Fibroblast of gingiva (primary cell): ENCODE measurements around the gene SIGMAR1.
A peak's percentile ranks its signal among the peaks of the same experiment; 100 is the strongest.

ENCODE experiments used
- DNase-seq: peaks from one replicate; pipeline ENCODE4 v3.0.0-alpha.2; 2011; ENCODE audit warnings: low read depth

The SIGMAR1 gene

DNA sequence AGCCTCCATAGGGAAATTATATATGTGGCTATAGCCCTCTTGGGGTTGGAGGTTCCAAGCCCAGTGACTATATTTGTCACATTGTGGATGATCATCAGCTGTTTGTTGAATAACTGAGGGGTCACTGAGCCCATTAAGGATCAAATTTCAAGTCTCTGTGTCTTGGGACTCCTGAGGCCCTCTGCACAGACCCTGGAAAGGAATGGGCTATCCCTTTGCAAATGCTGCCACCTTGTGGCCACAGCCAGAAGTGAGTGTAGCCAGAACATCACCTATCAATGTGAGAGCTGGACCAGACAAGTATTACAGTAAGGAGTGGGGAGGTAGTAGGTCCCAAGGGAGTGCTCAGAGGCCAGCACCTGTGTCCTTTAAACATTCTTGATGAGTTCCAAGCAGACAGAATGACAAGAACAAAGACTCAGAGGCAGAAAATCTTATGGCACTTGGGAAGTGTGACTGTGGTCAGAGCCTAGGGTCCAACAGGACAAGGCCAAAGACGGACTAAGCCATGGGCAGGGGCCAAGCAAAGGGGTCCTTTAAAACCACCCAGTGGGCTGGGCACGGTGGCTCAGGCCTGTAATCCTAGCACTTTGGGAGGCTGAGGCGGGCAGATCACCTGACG, 33.9 kb downstream of the SIGMAR1 start:
- DNase-seq: peak; percentile 41

DNA sequence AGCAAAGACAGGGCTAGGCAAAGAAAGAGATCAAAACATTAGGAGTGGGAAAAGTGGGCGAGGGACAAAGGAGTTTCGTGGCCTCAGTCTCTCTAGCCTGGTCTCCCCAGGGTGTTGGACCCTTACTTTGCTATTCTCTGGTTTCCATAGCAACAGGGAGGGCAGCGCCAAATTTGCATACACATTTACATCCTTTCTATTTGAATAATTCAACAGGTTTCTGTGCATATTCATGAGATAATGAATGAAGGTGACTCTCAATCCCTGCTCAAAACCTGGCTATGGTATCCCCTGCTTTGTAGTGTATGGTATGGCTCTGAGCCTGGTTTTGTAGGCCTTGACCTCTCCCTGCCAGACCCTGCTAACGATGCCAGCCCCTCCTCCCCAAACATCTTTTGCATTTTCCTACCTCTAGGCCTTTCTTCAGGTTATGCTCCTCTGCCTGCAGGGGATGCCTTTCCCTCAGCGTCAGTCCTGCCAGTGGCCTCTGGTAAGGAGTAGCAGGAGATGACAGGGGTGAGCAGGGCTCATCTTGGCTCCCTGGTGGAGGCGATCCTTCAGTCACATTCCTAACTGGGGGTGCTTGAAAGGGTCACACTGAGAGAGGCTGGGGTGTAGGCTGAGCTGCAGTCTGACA, 35.5 kb downstream of the SIGMAR1 start:
- DNase-seq: no peak

DNA sequence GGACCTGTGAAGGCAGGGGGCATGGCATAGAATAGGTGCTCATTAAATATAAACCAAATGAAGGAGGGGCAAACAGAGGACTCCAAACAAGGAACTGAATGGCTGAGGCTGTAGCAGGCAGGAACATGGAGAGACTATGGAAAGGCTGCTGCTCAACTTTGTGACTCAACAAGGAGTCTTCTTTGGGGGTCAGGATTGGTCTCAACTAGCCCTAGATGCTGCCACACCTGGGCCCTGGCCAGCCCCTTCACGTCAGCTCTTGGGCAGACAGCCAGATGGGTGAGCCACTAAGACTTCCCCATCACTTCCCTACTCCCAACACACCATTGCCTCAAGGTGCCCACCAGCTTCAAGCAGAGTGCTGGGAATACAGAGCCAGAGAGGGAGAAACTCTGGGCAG, 36.7 kb downstream of the SIGMAR1 start:
- DNase-seq: no peak

DNA sequence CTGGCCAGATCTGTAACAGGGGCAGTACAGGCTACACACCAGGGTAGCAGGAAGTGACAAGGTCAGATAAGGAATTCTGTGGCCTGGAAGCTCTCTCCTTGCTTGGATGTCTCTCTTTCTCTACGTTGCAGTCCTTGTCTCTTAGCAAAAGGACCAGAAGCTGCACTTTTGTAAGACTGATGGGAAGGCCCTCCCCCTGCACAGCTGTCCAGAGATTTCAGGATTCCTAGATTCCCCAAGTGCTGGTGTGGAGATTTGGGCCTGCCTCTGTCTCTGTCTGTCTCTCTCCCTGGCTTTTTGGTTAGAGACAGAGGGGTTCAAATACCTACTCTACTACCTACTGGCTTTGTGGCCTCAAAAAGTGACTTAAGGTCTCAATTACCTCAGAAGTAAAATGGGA, 38.0 kb downstream of the SIGMAR1 start:
- no peak for DNase-seq

DNA sequence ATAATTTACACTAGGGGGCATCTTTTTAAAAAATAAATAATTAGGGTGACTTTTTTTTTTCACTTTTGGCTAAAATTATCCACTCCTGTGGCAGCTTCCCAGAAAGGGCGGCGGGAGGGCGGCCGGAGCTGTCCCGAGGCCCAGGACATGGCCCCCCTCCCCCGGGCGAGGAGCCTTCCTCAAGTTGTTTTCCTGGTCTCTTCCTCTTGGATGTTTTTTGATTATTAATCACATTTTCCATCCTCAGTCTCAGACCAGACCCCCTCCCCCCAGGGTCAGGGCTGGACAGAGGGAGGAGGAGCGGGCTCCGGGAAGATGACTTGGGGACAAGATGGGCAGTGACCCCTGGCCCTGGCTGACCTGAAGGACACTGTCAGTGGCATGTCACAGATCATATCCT, 43.4 kb downstream of the SIGMAR1 start:
- DNase-seq: no peak

DNA sequence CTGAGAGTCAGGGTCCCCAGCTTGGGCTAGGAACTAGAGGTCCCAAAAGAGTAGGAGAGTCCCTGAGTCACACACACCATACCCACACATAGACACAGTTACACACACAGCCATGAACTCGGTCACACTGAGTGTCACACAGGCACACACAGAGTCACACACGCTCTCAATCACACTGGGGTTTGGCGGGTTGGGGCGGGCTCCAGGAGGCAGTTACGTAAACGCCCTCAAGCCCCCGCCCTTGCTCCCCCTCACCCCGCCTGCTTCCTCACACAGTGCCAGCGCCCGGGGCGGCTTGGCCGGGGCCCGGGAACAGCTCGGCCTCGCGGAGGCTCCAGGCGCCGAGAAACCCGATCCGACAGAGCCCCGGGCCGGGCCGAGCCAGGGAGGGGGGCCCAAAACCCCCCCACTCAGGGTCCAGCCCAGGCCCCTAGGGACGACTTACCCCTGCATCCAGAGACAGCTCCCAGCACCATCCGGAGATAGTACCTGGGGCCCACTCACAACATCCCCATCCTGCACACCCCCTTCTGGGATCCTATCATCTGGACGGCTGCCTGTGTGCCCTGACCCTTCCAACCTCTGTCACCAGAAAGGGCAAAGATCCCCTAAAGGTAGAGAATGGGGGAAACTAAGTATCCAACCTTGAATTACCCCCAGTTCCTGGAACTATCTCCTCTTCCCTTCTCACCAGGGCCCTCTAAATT, 44.5 kb downstream of the SIGMAR1 start:
- peak; percentile 30 for DNase-seq

DNA sequence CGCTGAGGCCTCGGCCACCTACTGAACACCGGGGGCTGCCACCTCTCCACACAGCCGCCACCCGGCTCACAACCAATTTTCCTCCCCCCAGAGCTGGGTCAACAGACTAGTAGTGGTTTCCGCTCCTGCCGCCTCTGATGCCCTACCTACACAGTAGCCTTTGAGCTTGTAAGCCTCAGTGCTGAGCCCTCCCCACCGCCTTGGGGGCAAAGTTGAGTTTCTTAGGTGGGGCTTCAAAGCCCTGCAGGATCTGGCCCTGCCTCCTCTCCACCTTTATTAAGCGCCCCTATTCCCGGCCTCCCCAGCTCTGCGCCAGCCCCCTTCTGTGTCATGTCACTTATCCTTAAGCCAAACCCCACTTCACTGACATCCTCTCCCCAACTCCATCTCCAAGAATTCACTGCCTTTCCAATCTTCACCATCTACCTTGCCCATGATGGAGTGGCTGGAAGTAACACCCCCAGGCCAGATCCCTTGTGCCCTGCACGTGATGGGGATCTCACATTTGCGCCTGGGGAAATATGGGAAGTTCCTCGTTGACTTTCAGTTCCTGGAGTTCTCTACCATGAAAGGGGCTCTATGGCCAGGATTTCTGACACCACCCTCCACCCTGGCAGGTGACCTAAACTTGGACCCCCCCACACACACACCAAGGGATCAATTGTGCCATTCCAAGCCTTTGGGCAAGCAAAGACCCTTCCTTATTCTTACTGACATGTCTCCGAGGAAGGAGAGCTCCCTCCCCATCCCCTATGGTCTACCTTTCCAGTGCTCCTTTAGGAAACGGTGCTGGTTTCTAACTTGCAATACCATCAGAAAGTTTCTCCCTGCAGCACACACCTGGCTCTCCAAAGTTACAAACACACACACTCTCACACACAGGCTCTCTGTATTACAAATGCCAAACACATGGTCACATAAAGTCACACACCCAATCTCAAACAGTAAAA, 45.4 kb downstream of the SIGMAR1 start:
- DNase-seq: no peak

DNA sequence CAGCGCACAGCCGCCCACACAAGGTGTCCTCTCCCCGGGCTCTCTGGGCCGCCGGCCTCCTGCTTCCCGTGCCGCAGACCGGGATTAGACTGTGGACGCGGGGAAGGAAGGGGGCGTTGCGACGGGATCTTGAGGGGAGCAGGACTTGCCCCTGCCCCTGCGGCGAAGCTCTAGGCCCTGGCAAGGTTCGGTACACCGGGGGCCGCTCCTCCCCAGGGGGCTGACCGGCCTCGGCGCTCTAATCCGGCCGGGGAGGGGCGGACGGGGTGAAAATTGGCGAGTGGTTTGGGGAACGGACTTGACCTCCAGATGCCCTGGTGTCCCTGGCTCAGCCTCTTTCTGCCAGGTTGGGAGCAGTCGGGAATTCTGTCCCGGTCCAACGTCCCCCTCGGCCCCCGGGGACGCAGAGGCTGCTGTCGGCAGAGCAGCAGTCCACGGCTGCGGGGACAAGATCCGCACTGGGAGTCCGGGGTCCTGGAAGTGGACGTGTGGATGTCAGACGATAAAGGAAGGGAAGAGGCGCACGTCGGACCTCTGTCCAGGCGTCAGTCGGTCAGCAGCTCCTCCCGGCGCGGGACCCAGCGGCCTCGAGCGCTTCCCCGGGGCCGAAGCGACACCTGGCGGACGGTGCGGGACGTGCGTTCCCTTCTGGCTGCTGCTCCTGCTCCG, 46.2 kb downstream of the SIGMAR1 start:
- DNase-seq: peak; percentile 61

DNA sequence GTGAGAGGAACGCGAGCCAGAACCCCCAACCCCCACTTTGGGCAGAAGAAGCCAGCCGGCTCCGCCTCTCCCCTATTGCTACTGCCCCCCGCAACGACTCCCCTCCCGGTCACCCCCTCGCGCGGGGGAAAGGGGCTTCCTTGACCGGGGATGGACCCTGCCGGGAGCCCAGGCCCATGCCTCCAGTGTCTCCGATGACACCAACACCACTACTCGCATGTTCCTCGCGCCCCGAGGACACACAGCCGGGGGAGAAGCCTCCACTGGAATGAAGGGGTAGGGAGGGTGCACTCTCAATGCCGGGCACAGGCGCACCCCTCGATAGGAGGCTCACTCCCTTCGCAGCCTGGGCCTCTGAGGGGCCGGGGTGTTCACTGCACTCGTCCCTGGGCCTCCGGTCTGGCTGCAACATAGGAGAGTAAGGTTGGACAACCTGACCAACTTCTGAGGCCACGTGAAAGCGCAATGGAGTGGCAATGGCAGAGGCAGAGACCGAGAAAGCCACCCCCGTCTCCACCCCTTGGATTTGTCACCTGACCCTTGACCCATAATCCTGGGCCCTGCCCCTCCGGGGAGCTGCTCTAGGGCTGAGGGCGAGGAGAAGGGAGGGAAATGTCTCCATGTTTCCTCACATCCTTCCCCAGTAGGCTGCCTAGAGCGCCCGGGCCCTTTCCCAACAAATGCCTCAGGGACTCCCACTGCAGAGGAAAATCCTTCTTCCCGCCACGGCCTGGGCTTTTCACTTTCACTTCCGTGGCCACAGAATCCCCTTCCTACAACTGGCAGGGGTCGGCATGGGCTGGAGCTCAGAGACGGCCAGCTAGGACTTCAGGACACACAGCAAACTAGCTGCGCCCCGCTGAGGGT, 47.0 kb downstream of the SIGMAR1 start:
- no peak for DNase-seq

DNA sequence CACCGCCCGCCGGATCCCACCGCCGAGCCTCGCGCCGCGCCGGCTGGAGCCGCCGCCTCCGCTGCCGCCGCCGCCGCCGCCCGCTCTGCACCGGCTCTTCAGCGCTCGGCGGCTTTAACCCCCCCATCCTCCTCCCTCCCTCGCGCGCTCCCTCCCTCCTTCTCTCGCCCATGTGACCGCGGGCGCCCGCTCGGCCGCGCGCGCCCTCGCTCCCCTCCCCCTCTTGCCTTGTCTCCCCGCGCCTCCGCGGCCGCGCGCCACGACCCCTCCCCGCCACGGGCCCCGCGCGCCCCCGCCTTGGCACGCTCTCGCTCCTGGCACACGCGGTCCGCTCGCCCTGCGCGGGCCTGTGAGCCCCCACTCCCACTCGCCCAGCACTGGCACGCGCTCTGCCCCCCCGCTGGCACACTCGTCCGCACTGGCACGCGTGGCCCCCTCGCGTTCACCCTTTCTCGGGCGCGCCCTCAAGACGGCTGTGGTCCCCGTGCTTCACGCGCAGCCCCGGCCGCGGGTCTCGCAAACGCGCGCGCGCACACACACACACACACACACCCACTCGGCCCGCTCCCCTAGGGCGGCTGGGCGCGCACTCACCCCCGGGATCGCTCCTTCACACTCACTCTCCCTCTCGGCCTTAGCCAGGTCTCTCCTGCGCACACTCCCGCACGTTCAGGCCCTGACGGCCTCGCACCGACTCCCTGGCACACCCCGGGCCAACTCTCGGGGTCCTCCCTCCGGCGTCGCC, 47.8 kb downstream of the SIGMAR1 start, which contains the start of gene CNTFR:
TSS of gene CNTFR (minus strand) at position 89 of the 745 bp plus-strand sequence. CDS start 20,743 bp downstream, outside the sequence.
- DNase-seq: no peak

DNA sequence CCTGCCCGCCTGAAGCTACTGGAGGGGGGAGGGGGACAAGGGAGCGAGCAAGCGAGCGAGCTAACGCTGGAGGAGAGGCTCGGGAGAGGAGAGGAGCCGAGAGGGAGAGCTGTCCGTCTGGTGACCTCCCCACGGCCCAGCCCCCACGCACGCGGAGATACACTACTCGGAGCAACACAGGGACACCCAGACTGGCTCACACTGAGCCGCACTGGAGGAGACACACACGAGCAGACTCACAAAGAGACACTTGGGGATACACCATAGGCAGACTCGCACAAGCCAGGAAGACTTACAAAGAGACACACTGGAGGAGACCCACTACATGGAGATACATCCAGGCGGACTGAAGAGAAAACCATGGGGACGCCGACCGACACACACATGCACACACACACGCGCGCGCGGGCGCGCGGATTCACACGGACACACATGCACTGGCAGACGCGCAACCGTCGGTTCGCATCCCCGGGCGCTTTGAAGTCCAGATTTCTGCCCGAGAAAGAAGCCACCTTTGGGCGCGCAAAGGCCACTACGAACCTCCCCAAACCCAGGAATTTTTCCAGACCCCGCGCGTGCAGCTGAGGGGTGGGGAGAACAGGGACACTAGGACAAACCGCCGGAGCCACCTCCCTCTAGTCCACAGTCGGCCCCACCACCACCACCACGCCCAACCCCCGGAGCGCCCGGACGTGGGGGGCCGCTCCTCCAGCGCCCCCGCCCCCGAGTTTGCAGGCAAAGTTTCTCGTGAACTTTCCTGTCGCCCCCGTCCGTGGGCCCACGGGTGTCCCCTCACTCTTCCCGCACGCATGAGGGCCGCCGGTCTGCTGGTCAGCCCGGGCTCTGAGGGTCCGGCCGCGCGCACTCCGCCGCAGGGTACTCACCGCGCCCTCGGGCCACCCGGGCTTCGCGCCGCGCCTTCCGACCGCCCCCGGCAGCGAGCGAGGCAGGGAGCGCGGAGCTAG, 48.6 kb downstream of the SIGMAR1 start:
- DNase-seq: no peak

DNA sequence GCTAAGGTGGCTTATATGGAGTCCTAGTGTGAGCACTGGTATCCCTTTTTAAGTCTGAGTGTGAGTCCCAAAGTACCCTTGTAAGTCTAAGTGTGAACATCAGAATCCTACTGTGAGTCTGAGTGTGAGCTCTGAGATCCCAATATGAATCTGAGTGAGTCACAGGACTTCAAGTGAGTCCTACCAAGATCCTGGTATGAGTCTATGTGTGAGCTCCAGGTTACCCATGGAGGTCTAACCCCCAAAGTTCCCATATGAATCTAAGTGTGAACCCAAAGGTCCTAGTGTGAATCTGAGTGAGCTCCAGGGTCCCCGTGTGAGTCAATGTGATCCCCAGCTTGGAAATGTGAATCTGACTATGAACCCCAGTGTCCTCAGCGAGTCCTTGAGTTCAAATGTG, 50.3 kb downstream of the SIGMAR1 start:
- no peak for DNase-seq

DNA sequence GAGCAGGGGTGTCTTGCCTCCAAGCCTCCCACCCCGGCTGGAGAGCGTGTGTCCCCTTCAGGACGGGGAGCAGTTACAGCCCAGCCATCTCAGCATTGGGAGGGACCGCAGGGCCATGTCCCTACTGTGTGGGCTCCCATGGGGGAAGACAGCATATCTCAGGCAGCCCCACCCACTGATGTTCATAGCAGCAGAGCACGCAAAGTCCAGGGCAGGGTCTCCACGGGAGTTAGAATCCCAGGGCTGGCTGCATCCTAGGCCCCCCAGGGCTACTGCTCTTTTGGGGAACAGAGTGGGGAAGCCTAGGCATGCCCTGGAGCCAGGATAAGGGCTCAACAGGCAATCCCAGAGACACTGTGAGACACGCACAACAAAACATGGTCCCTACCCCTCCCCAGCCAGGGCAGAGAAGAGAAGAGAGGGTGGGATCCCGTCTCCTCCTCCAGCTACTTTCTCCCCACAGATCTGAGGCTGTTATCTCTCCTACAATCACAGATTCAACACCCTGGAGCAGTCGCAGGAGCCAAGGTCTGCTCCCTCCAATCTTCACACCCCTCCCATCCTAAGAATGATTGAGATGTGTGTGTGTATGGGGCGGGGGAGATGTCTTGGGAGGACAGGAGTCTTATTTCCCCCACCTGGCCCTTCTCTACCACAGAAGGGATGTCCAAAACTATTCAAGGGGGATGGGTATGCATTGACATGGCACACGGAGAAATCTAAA, 51.5 kb downstream of the SIGMAR1 start:
- no peak for DNase-seq

DNA sequence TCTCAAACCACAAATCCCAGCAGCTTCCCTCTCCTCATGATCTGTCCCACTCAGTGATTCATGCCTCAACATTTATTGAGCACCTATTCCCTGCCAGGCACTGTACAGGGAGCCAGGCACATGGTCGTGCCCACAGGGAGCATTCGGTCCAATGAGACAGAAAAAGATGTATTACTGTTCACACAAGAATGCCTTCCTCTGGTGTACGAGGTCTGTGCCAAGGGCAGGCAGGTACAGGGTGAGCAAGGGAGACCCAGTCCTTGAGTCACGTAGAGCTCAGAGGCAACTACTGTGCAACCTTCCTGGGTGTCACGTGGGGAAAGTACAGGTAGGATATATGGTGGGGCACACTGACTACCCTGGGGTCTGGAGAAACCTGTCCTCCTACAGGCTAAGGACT, 52.6 kb downstream of the SIGMAR1 start:
- DNase-seq: no peak
